Stimulated activated naive B cell treated with anti-CD40 and anti-IgM and Interleukin-4, amounts not matched to agents 10 μg/mL and 1 μg/mL and 100 μg/mL, for 72 hours (primary cell): ENCODE results near the gene IZUMO2.
A peak's percentile ranks its signal among the peaks of the same experiment; 100 is the strongest.

Experiments
- ATAC-seq, 2 donors: fragments of 150-1000 bp; cut with Tn5 transposase; replicated peaks; 2 replicates each; pipeline ENCODE4 v1.10.0; 2021; ENCODE audit warnings: moderate library complexity in 1 of 2
- DNase-seq: peaks from one replicate; pipeline ENCODE4 v3.0.0; 2021
- H3K27ac Mint-ChIP-seq: one replicate; pipeline ENCODE4 v1.8.0; 2022; ENCODE audit warnings: mild to moderate bottlenecking, mixed read lengths
- H3K27me3 Mint-ChIP-seq, 2 donors: one replicate each; pipeline ENCODE4 v1.8.0; 2022; ENCODE audit warnings: mixed read lengths in 2 of 2
- H3K36me3 Mint-ChIP-seq, 2 donors: one replicate each; pipeline ENCODE4 v1.8.0; 2022; ENCODE audit warnings: mixed read lengths in 2 of 2, mild to moderate bottlenecking in 1 of 2
- H3K4me1 Mint-ChIP-seq, 2 donors: one replicate each; pipeline ENCODE4 v1.8.0; 2022; ENCODE audit warnings: mixed read lengths in 2 of 2, mild to moderate bottlenecking in 1 of 2
- H3K4me3 Mint-ChIP-seq, 2 donors: one replicate each; pipeline ENCODE4 v1.8.0; 2022; ENCODE audit warnings: mild to moderate bottlenecking in 2 of 2, mixed read lengths in 2 of 2, moderate library complexity in 1 of 2
- H3K9me3 Mint-ChIP-seq, 2 donors: one replicate each; pipeline ENCODE4 v1.8.0; 2022; ENCODE audit warnings: mixed read lengths in 2 of 2, mild to moderate bottlenecking in 1 of 2

The IZUMO2 gene

DNA sequence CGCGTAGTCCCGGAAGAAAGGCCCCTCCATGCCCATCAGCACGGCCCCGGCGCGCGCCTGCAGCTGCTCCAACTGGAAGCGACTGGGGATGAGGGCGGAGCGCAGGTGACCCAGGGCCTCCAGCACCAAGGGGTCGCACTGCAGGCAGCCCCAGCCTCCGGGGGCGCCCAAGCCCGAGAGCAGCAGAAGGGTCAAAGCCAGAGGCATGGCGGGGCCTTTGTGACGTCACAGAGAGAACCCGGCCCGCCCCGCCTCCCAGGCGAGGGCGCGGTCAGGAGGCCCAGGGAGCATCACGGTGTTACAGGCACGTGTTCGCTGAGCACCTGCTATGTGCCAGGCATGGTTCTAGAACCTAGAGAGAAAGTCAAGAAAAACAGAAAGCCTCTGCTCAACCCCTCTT is at the start of gene IZUMO2:
Gene IZUMO2 (minus strand): TSS at position 294 of the 400 bp plus-strand sequence. CDS start 87 bp downstream, at position 207.
- H3K4me1 Mint-ChIP-seq, result no peaks in the 10 kb centered on the region
- DNase-seq (no peak), ATAC-seq (no peak)
- H3K27ac Mint-ChIP-seq, result no peak within 1 kb of the TSS
- peaks cover 7 to 10% of the 10 kb centered on the region in 2 donors for H3K9me3 Mint-ChIP-seq
- peaks cover 0 to 8% of the 10 kb centered on the region in 2 donors for H3K36me3 Mint-ChIP-seq
- H3K4me3 Mint-ChIP-seq, result no peak within 1 kb of the TSS
- peaks cover 17 to 33% of the 10 kb centered on the region in 2 donors for H3K27me3 Mint-ChIP-seq

DNA sequence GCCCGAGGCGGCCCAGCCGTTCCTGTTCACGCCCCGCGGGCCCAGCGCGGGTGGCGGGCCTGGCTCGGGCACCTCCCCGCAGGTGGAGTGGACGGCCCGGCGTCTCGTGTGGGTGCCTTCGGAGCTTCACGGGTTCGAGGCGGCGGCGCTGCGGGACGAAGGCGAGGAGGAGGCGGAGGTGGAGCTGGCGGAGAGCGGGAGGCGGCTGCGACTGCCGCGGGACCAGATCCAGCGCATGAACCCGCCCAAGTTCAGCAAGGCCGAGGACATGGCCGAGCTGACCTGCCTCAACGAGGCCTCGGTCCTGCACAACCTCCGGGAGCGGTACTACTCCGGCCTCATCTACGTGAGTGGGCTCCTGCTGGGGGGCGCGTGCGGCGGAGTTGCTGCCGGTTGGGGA is 47.3 kb upstream of the IZUMO2 start:
- Mint-ChIP-seq H3K4me1 (peaks cover 0 to 3% of the 10 kb centered on the region in 2 donors), H3K4me3 (no peak overlapping the region), H3K27ac (no peak overlapping the region), H3K27me3 (peaks cover 22 to 37% of the 10 kb centered on the region in 2 donors), H3K9me3 (peaks cover 8 to 10% of the 10 kb centered on the region in 2 donors), H3K36me3 (no peaks in the 10 kb centered on the region)
- no peak for ATAC-seq
- DNase-seq, result no peak

DNA sequence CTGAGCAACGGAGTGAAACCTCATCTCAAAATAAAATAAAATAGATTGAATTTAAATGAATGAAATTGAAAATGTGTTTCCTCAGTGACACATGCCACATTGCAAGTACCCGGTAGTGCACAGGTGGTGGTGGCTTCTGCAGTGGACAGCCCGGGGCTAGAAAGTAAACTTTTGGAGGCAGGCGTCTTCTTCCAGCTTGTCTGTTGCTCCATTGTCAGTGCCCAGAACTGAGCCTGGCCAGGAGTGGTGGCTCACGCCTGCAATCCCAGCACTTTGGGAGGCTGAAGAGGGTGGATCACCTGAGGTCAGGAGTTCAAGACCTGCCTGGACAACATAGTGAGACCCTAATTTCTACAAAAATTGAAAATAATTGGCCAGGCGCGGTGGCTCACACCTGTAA is 46.0 kb upstream of the IZUMO2 start:
- ATAC-seq, result no peak

GRCh38 chr19:50207730-50208129 is 44.6 kb upstream of the IZUMO2 start:
- peaks cover 26 to 46% of the 10 kb centered on the region in 2 donors for H3K27me3 Mint-ChIP-seq
- ATAC-seq (no peak), DNase-seq (no peak)
- no peaks in the 10 kb centered on the region for H3K36me3 Mint-ChIP-seq
- H3K9me3 Mint-ChIP-seq, result peaks cover 8 to 10% of the 10 kb centered on the region in 2 donors
- no peak overlapping the region for H3K4me3 Mint-ChIP-seq
- no peak overlapping the region for H3K27ac Mint-ChIP-seq
- H3K4me1 Mint-ChIP-seq, result peaks cover 0 to 6% of the 10 kb centered on the region in 2 donors

More for the DNA sequence above, 46.0 kb upstream of the IZUMO2 start:
- H3K9me3 Mint-ChIP-seq, result peaks cover 8 to 10% of the 10 kb centered on the region in 2 donors
- no peak overlapping the region for H3K27ac Mint-ChIP-seq
- no peaks in the 10 kb centered on the region for H3K36me3 Mint-ChIP-seq
- H3K4me1 Mint-ChIP-seq, result peaks cover 0 to 6% of the 10 kb centered on the region in 2 donors
- no peak overlapping the region for H3K4me3 Mint-ChIP-seq
- H3K27me3 Mint-ChIP-seq, result peaks cover 26 to 40% of the 10 kb centered on the region in 2 donors
- DNase-seq, result no peak

GRCh38 chr19:50206191-50206590 is 43.1 kb upstream of the IZUMO2 start:
- H3K4me3 Mint-ChIP-seq, result no peak overlapping the region

DNA sequence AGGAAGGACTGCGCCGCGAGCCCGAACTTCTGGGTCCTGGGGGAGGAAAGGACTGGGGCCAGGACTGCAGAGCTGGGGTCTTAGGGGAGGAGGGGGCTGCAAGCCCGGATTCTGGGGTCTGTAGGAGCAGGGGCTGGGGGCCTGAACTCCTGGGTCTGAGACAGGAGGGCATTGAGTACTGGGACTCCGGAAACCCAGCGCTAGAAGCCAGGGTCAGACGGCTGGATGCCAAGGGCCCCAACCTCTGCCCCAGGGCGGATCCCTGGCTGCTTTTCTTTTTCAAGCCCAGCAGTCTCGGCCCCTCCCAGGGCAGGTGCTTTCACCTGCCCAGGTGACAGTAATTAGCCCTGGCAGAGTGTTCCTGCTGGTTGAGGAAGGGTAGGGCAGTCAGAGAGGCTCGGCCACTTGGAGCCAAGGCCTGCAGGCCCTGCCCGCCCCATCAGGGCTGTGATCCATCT is 42.6 kb upstream of the IZUMO2 start:
- H3K4me1 Mint-ChIP-seq, result peaks cover 0 to 6% of the 10 kb centered on the region in 2 donors
- ATAC-seq (no peak), DNase-seq (no peak)
- H3K27me3 Mint-ChIP-seq, result peaks cover 38 to 66% of the 10 kb centered on the region in 2 donors
- H3K4me3 Mint-ChIP-seq, result no peak overlapping the region
- H3K9me3 Mint-ChIP-seq, result peaks cover 0 to 3% of the 10 kb centered on the region in 2 donors
- H3K27ac Mint-ChIP-seq, result peak overlapping the region; percentile 42
- peaks cover 2 to 5% of the 10 kb centered on the region in 2 donors for H3K36me3 Mint-ChIP-seq

More at GRCh38 chr19:50206191-50206590, 43.1 kb upstream of the IZUMO2 start:
- H3K36me3 Mint-ChIP-seq, result peaks cover 2 to 5% of the 10 kb centered on the region in 2 donors
- peaks cover 38 to 61% of the 10 kb centered on the region in 2 donors for H3K27me3 Mint-ChIP-seq
- H3K27ac Mint-ChIP-seq, result no peak overlapping the region
- peaks cover 0 to 6% of the 10 kb centered on the region in 2 donors for H3K4me1 Mint-ChIP-seq
- ATAC-seq (no peak), DNase-seq (no peak)
- peaks cover 0 to 3% of the 10 kb centered on the region in 2 donors for H3K9me3 Mint-ChIP-seq

- no peak for DNase-seq
- peaks cover 0 to 3% of the 10 kb centered on the region in 2 donors for H3K9me3 Mint-ChIP-seq
Observed at GRCh38 chr19:50204811-50205675, 42.0 kb upstream of the IZUMO2 start.

DNA sequence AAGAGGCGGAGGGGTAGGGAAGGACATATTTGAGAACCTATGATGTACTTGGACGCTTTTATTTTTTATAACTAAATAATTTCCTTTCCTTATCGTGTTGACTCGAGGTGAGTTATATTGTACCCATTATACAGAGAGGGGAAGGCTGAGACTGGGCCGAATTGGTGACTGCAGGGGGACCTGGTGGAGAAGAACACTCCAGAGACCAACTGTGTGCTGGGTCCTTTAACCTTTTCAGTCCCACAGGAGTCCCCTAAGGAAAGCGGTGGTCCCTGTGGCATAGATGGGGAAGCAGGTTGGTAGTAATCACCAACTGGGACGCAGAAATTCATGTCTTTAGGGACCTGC is 41.0 kb upstream of the IZUMO2 start:
- H3K36me3 Mint-ChIP-seq, result peaks cover 2 to 5% of the 10 kb centered on the region in 2 donors
- H3K4me3 Mint-ChIP-seq, result no peak overlapping the region
- H3K4me1 Mint-ChIP-seq, result peaks cover 0 to 6% of the 10 kb centered on the region in 2 donors
- H3K27me3 Mint-ChIP-seq, result peaks cover 38 to 69% of the 10 kb centered on the region in 2 donors
- no peak overlapping the region for H3K27ac Mint-ChIP-seq
- ATAC-seq (no peak), DNase-seq (no peak)
- peaks cover 0 to 3% of the 10 kb centered on the region in 2 donors for H3K9me3 Mint-ChIP-seq

More at GRCh38 chr19:50204811-50205675, 42.0 kb upstream of the IZUMO2 start:
- peaks cover 0 to 6% of the 10 kb centered on the region in 2 donors for H3K4me1 Mint-ChIP-seq
- H3K36me3 Mint-ChIP-seq, result peaks cover 2 to 5% of the 10 kb centered on the region in 2 donors
- H3K27ac Mint-ChIP-seq, result peak overlapping the region; percentile 42
- H3K4me3 Mint-ChIP-seq, result no peak overlapping the region
- peaks cover 38 to 66% of the 10 kb centered on the region in 2 donors for H3K27me3 Mint-ChIP-seq
- ATAC-seq, result peak; percentile 46 to 60

DNA sequence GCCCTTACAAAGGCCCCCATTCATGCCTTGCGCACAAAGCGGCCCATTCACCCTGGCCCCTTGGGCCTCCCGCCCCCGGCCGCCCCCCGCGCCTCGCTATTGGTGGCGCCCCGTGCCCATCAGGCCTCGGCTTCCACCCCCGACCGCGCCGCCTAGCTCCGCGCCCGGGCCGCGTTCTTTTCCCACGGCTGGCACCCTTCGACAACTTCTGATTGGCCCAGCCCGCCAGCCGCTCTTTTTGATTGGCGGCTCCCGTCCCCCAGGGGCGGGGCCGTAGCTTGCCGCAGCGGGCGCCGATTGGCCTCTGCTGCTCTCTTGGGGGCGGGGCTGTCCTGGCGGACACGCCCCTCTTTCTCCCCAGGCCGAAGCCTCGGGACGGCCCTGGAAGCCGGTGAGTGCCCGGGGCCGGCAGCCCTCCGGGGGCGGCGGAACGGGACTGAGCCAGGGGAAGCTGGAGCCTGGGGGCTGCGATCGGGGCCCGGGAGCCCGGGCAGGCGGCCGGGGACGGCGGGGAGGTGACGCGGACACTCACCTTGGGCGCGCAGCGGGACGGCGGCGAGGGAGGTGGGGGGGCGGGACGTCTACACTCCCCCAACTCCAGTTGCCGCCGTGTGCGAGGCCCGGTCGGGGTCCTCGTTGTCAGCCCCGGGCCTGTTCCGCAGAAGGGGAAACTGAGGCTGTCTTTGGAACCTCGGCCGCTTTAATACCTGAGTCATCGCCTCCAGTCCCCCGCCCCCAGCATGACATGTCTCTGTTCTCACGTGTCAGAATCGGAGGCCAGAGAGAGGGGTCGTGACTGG is 40.4 kb upstream of the IZUMO2 start, which contains the start of gene MYH14:
Gene MYH14 (plus strand): TSS at position 342 of the 800 bp plus-strand sequence. CDS start 6,744 bp downstream, outside the sequence.
- peaks cover 0 to 3% of the 10 kb centered on the region in 2 donors for H3K9me3 Mint-ChIP-seq
- H3K4me3 Mint-ChIP-seq, result no peak within 1 kb of the TSS
- peaks cover 0 to 6% of the 10 kb centered on the region in 2 donors for H3K4me1 Mint-ChIP-seq
- ATAC-seq, result peak; percentile 59 to 60
- H3K27ac Mint-ChIP-seq, result no peak within 1 kb of the TSS
- DNase-seq, result peak; percentile 17
- H3K36me3 Mint-ChIP-seq, result peaks cover 2 to 5% of the 10 kb centered on the region in 2 donors
- H3K27me3 Mint-ChIP-seq, result peaks cover 38 to 75% of the 10 kb centered on the region in 2 donors

DNA sequence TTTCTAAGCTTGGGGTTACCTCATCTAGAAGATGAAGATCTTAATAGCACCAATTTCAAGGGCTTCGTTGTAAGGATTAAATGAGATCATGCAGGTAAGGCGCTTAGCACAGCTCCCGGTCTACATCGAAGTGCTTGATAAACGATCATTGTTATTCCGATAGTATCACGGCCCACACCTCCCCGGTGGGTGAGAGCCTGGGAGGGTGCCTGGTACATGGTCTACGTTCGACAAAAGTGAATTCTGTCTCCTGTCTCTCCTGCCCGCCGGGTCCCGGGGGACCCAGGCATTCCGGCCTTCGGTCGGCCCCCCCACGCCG is 39.8 kb upstream of the IZUMO2 start:
- Mint-ChIP-seq H3K27ac (no peak overlapping the region), H3K27me3 (peaks cover 34 to 71% of the 10 kb centered on the region in 2 donors), H3K36me3 (peaks cover 2 to 5% of the 10 kb centered on the region in 2 donors), H3K4me3 (no peak overlapping the region), H3K4me1 (peaks cover 0 to 6% of the 10 kb centered on the region in 2 donors), H3K9me3 (peaks cover 0 to 2% of the 10 kb centered on the region in 2 donors)
- DNase-seq, result no peak
- no peak for ATAC-seq

GRCh38 chr19:50202386-50202785 is 39.3 kb upstream of the IZUMO2 start:
- no peak overlapping the region for H3K27ac Mint-ChIP-seq
- DNase-seq (no peak), ATAC-seq (no peak)
- no peak overlapping the region for H3K4me3 Mint-ChIP-seq
- H3K36me3 Mint-ChIP-seq, result peaks cover 2 to 5% of the 10 kb centered on the region in 2 donors
- H3K4me1 Mint-ChIP-seq, result peaks cover 0 to 6% of the 10 kb centered on the region in 2 donors
- H3K27me3 Mint-ChIP-seq, result peaks cover 32 to 71% of the 10 kb centered on the region in 2 donors
- H3K9me3 Mint-ChIP-seq, result no peaks in the 10 kb centered on the region

DNA sequence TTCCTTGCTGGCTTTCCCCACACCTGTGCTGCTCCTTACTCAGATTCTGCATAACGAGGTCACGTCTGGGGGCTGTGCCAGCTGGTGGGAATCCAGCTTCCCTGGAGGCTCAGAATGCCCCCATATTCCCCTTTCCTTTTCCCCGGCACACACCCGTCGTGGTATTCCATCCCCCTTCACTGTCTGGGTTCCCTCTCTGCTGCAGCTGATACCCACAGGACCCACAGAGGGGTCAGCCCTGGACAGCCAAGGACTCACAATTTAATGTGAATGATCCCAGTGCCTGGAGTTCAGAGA is 36.1 kb upstream of the IZUMO2 start:
- no peak for DNase-seq
- Mint-ChIP-seq H3K9me3 (no peaks in the 10 kb centered on the region), H3K27me3 (peaks cover 31 to 60% of the 10 kb centered on the region in 2 donors), H3K4me1 (no peaks in the 10 kb centered on the region), H3K4me3 (no peak overlapping the region), H3K27ac (no peak overlapping the region), H3K36me3 (peaks cover 2 to 5% of the 10 kb centered on the region in 2 donors)
- no peak for ATAC-seq

GRCh38 chr19:50198431-50199258 is 35.6 kb upstream of the IZUMO2 start:
- Mint-ChIP-seq H3K4me1 (no peaks in the 10 kb centered on the region), H3K9me3 (no peaks in the 10 kb centered on the region), H3K36me3 (peaks cover 2 to 5% of the 10 kb centered on the region in 2 donors), H3K27ac (no peak overlapping the region), H3K4me3 (no peak overlapping the region), H3K27me3 (peaks cover 31 to 54% of the 10 kb centered on the region in 2 donors)
- ATAC-seq (no peak), DNase-seq (no peak)
